Large intestine (tissue), 3 donors: ENCODE data around the gene TMC1. TPM values are rescaled to one million over a fixed set of nuclear protein-coding genes. Genes with fewer than 3 reads are reported as not detected.

Experiments
- DNase-seq, 2 donors: peaks; one replicate each; pipeline versions ENCODE4 v3.0.0 to v3.0.0-alpha.2; 2013
- H3K27ac ChIP-seq: one replicate; pipeline ENCODE4 v1.5.1; 2013; ENCODE audit warnings: low read length
- H3K27me3 ChIP-seq: 2 replicates; pipeline ENCODE4 v1.6.1; 2013; ENCODE audit warnings: low read length; ENCODE audit not compliant: control insufficient read depth, insufficient read depth
- H3K36me3 ChIP-seq: 2 replicates; pipeline ENCODE4 v1.6.1; 2013; ENCODE audit warnings: low read length; ENCODE audit not compliant: control insufficient read depth, insufficient read depth
- H3K4me1 ChIP-seq: one replicate; pipeline ENCODE4 v1.6.1; 2013; ENCODE audit warnings: low read length; ENCODE audit not compliant: control insufficient read depth, insufficient read depth
- H3K4me3 ChIP-seq: one replicate; pipeline ENCODE4 v1.5.1; 2013; ENCODE audit warnings: low read length
- H3K9me3 ChIP-seq: one replicate; pipeline ENCODE4 v1.6.1; 2013; ENCODE audit warnings: mild to moderate bottlenecking, low read depth, low read length, moderate library complexity; ENCODE audit not compliant: control insufficient read depth
- WGBS: methylation state at CpG from one replicate; pipeline ENCODE4 v1.1.5; 2013; ENCODE audit warnings: low lambda C conversion rate; ENCODE audit not compliant: insufficient coverage; 5-methylcytosine and 5-hydroxymethylcytosine counted together
- polyA plus RNA-seq: library from polyadenylated mRNA; unstranded; fragments of 120-200 nt; gene quantifications from one replicate; pipeline ENCODE4 v1.2.1, GENCODE V29; 2013

Gene TMC1
- polyA plus RNA-seq, 1 donor: 0.16 TPM

GRCh38 chr9:72589667-72590521 is 68.5 kb downstream of the TMC1 start:
- Histone ChIP-seq H3K27me3 (no peaks in the 10 kb centered on the region), H3K9me3 (no peaks in the 10 kb centered on the region), H3K4me1 (peaks cover 23% of the 10 kb centered on the region), H3K36me3 (no peaks in the 10 kb centered on the region), H3K27ac (peak overlapping the region; percentile 88), H3K4me3 (no peak overlapping the region)
- DNase-seq: peak; percentile 51 to 88
- 0% methylated on average over 1 of the region's 2 CpGs for WGBS

GRCh38 chr9:72590824-72591223 is 69.4 kb downstream of the TMC1 start:
- Histone ChIP-seq H3K4me3 (no peak overlapping the region), H3K9me3 (no peaks in the 10 kb centered on the region), H3K4me1 (peaks cover 18% of the 10 kb centered on the region), H3K27ac (peak overlapping the region; percentile 88), H3K27me3 (no peaks in the 10 kb centered on the region), H3K36me3 (no peaks in the 10 kb centered on the region)
- no peak for DNase-seq
- no CpG with 5 or more reads among the region's 3 CpGs for WGBS

DNA sequence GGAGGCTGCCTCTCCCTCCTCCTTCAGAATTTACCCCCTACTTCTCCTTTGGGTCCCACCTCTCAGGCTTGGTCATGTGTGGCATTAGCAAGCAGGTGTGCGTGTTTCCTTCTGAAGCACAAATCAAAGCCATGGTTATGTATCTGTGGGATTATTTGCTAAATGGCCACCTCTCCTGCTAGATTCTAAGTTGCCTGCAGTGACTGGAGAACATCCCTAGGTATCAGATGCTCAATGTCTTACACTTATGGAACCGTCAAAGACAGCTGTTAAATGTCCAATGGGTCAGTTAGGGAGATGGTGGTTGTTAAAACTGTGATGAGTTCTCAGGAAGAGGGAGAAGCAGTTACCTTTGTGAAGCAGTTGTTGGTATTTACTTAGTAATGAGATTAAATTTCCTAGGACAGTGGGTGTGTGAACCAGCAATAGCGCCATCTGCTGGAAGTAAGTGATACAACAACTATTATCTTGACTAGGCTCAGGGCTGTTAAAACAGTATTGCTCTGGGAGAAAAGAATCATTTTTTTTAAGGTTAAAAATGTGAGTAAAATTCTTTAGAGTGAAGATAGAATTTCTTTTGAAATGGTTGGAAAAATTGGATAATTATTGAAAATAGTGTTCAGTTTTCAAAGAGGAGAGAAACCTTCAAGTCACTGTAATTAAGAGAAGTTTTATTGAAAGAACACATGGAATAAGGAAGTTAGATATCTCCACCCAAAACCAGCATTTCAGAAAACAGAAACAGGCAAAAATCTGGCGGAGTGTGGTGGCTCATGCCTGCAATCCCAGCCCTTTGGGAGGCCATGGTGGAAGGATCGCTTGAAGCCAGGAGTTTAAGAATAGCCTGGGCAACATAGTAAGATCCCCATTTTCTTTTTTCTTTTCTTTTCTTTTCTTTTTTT is 71.3 kb downstream of the TMC1 start:
- H3K9me3 ChIP-seq: no peaks in the 10 kb centered on the region
- H3K27ac ChIP-seq: no peak overlapping the region
- peak; percentile 48 to 72 for DNase-seq
- no peaks in the 10 kb centered on the region for H3K27me3 ChIP-seq
- WGBS: 58% methylated on average over 3 of the region's 5 CpGs
- peaks cover 14% of the 10 kb centered on the region for H3K4me1 ChIP-seq
- H3K4me3 ChIP-seq: no peak overlapping the region
- no peaks in the 10 kb centered on the region for H3K36me3 ChIP-seq

DNA sequence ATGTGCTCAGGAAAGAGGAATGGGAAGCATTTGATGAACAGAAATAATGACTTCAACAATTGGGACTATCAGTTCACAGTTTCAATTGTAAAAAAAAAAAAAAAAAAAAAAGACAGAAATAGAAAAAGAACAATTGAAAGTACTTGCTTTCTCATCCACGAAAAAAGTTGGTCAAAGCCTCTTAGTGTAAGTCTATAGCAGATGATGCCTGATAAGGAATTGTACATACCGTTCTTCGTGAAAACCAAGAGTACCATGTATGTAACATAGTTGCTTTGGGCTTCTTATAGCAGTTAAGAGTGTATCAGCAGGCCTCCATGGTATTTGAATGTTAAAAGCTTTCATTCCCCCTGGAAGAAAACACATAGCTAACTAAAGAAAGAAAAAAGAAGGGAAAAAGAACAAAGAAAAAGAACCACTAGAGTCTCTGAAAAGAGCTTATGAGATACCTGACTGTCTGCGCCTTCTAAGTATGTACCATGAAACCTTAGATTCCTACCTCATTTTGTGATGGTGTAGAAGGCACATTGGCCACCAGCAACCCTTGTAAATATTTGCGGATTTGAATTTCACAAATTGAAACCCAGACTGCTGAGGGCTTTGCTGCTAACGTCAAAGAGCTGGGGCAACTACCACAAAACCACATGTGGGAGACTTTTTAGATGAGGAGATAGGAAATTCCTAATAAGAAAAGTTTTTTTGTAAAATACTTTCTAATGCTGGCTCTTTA is 75.2 kb downstream of the TMC1 start:
- H3K27me3 ChIP-seq: no peaks in the 10 kb centered on the region
- H3K27ac ChIP-seq: peak overlapping the region; percentile 48
- H3K9me3 ChIP-seq: no peaks in the 10 kb centered on the region
- DNase-seq: no peak
- H3K4me1 ChIP-seq: peaks cover 6% of the 10 kb centered on the region
- no peaks in the 10 kb centered on the region for H3K36me3 ChIP-seq
- 80% methylated on average over 2 of the region's 6 CpGs for WGBS
- H3K4me3 ChIP-seq: no peak overlapping the region

- H3K27me3 ChIP-seq: no peaks in the 10 kb centered on the region
- DNase-seq: peak; percentile 65 to 72
- no peak overlapping the region for H3K4me3 ChIP-seq
- peak overlapping the region; percentile 48 for H3K27ac ChIP-seq
- peaks cover 6% of the 10 kb centered on the region for H3K4me1 ChIP-seq
- WGBS: no CpG with 5 or more reads among the region's 8 CpGs
- no peaks in the 10 kb centered on the region for H3K36me3 ChIP-seq
- no peaks in the 10 kb centered on the region for H3K9me3 ChIP-seq
Measured at GRCh38 chr9:72597181-72597517, 75.7 kb downstream of the TMC1 start.

DNA sequence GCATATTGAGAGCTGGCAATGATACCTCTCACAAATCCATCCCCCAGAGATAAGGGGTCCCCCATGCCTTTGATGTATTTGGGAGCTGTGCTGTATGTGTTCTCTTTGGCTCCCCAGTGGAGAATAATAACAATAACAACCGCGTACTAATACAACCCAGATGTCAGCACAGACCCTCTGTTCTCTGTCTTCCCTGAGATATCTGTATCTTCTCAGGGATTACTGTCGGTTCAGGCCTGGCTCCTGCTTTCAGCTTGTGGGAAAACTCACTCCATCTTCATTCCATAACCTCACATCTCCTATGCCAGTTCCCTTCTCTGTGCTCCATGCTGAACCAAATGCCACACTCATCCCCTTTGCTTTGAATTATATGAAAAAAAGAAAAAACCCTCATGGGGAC is 76.2 kb downstream of the TMC1 start:
- no peak overlapping the region for H3K4me3 ChIP-seq
- no peak for DNase-seq
- no peaks in the 10 kb centered on the region for H3K9me3 ChIP-seq
- WGBS: no CpG with 5 or more reads among the region's 3 CpGs
- peaks cover 6% of the 10 kb centered on the region for H3K4me1 ChIP-seq
- no peaks in the 10 kb centered on the region for H3K36me3 ChIP-seq
- peak overlapping the region; percentile 2 for H3K27ac ChIP-seq
- H3K27me3 ChIP-seq: no peaks in the 10 kb centered on the region

DNA sequence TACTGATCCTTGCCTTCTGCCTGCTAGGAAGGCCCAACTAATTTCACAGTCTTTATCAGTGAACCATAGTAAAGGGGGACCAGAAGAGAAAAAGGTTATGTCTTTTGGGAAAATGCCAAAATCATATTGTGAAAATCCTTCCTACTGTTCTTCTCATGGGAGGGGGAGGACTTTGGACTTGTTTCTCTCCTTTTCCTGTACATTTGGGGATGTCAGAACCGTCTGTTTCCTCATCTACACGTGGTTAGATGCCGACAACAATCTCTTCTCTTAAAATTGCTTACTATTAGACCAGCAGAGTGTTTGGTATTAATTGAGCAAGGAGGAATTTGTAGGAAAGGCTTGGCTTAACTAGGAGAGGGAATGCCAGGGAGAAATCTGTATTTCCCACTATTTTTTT is 77.2 kb downstream of the TMC1 start:
- DNase-seq: peak in 1 of 2 donors; percentile 44
- Histone ChIP-seq H3K4me1 (peaks cover 6% of the 10 kb centered on the region), H3K9me3 (no peaks in the 10 kb centered on the region), H3K36me3 (no peaks in the 10 kb centered on the region), H3K27me3 (no peaks in the 10 kb centered on the region), H3K27ac (peak overlapping the region; percentile 10), H3K4me3 (no peak overlapping the region)
- no CpG with 5 or more reads among the region's 3 CpGs for whole genome bisulfite sequencing

DNA sequence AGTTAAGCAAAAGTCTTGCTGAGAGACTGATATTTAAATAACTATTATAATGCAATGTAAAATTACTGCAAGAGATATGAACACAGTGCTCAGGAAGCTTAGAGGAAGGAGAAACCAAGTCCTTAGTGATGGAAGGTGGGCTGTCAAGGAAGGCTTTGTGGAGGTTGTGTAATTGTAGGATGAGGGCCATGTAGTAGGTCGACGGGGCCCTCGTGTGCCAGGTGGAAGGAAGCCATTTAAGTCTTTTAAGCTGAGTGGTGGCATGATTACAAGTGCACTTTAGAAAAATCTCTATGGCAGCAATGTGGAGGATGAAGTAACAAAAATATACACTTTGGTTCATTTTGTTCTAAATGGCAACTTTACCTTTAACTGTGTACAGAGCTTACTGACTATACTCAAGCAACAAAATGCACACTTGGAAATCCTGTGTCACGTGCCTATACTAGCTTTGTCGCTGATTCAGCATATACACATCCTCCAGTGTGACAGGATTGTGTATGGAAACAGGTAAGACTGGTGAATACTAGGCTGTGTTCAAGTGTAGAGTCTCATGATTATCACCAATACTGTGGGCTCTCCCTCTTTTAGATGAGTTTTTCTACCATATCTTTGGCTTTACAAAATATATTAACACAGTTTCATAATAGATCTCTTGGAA is 78.6 kb downstream of the TMC1 start:
- H3K9me3 ChIP-seq: no peaks in the 10 kb centered on the region
- H3K4me1 ChIP-seq: peaks cover 6% of the 10 kb centered on the region
- H3K27me3 ChIP-seq: no peaks in the 10 kb centered on the region
- no peak for DNase-seq
- H3K4me3 ChIP-seq: no peak overlapping the region
- WGBS: no CpG with 5 or more reads among the region's 5 CpGs
- H3K27ac ChIP-seq: no peak overlapping the region
- H3K36me3 ChIP-seq: no peaks in the 10 kb centered on the region

DNA sequence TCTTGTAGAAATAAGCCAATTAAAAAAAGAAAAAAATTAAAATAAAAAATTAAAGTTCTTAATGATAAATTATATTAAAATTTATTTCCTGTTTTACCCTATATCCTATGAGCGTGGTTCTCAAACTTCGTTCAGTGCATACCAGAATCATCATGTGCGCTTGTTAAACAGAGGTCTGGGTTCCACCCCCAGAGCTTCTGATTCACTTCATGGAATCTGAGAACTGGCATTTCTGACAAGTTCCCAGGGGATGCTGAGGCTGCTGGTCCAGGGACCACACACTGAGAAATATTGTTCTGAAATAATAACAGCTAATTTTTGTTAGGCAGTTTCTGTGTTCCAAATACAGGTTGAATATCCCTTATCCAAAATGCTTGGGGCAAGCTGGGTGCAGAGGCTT is 79.3 kb downstream of the TMC1 start:
- no peak overlapping the region for H3K4me3 ChIP-seq
- no peaks in the 10 kb centered on the region for H3K9me3 ChIP-seq
- no peak overlapping the region for H3K27ac ChIP-seq
- no peak for DNase-seq
- H3K27me3 ChIP-seq: no peaks in the 10 kb centered on the region
- H3K4me1 ChIP-seq: peaks cover 6% of the 10 kb centered on the region
- WGBS: no CpG with 5 or more reads among the region's 3 CpGs
- no peaks in the 10 kb centered on the region for H3K36me3 ChIP-seq

DNA sequence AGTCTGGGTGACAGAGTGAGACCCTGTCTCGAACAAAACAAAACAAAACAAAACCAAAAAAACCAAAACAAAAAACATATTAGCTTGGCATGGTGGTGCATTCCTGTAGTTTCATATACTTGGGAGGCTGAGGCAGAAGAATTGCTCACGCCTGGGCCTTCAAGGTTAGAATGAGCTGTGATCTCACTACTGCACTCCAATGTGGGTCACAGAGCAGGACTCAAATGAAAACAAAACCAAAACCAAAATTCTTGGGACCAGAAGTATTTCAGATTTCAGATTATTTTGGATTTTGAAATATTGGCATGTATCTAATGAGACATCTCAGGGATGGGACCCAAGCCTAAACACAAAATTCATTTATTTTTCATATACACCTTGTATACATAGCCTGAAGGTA is 80.2 kb downstream of the TMC1 start:
- Histone ChIP-seq H3K36me3 (no peaks in the 10 kb centered on the region), H3K27me3 (no peaks in the 10 kb centered on the region), H3K9me3 (no peaks in the 10 kb centered on the region), H3K4me1 (peaks cover 6% of the 10 kb centered on the region), H3K4me3 (no peak overlapping the region), H3K27ac (no peak overlapping the region)
- no CpG with 5 or more reads among the region's 2 CpGs for WGBS
- DNase-seq: no peak
